Measurements from ENCODE around the gene SEC62.
A peak's percentile ranks its signal among the peaks of the same experiment; 100 is the strongest.

The SEC62 gene

GRCh38 chr3:169966428-169966950, at the start of gene SEC62:
Gene SEC62 (plus strand): TSS chr3:169966807. CDS start chr3:169966823, 16 bp downstream.
- peak; percentile 95 for DNase-seq

- DNase-seq = no peak
Observed at GRCh38 chr3:169923189-169923588, 43.4 kb upstream of the SEC62 start.

GRCh38 chr3:169923831-169924230, 42.8 kb upstream of the SEC62 start:
- DNase-seq = no peak

- DNase-seq = no peak
Observed at GRCh38 chr3:169929830-169930519, 36.6 kb upstream of the SEC62 start.

GRCh38 chr3:169930843-169931242, 35.8 kb upstream of the SEC62 start:
- DNase-seq = no peak

- DNase-seq = no peak
Observed at GRCh38 chr3:169931747-169932520, 34.7 kb upstream of the SEC62 start.

- DNase-seq = no peak
Observed at GRCh38 chr3:169939320-169939719, 27.3 kb upstream of the SEC62 start.

GRCh38 chr3:169939751-169940150, 26.9 kb upstream of the SEC62 start:
- no peak for DNase-seq

- DNase-seq = no peak
Observed at GRCh38 chr3:169940470-169941181, 26.0 kb upstream of the SEC62 start.

- DNase-seq = no peak
Observed at GRCh38 chr3:169945313-169945712, 21.3 kb upstream of the SEC62 start.

- DNase-seq = no peak
Observed at GRCh38 chr3:169946336-169946735, 20.3 kb upstream of the SEC62 start.

GRCh38 chr3:169948559-169949448, 17.8 kb upstream of the SEC62 start:
- no peak for DNase-seq

GRCh38 chr3:169952045-169952444, 14.6 kb upstream of the SEC62 start:
- DNase-seq = no peak

- no peak for DNase-seq
Observed at GRCh38 chr3:169953462-169954141, 13.0 kb upstream of the SEC62 start.

- DNase-seq = no peak
Observed at GRCh38 chr3:169954142-169954756, 12.4 kb upstream of the SEC62 start.

GRCh38 chr3:169955406-169955805, 11.2 kb upstream of the SEC62 start:
- DNase-seq = no peak

GRCh38 chr3:169964176-169964575, 2.4 kb upstream of the SEC62 start:
- no peak for DNase-seq

GRCh38 chr3:169965562-169966427, 812 bp upstream of the SEC62 start:
- peak; percentile 60 for DNase-seq

- DNase-seq = peak; percentile 60
Observed at GRCh38 chr3:169966951-169967915, 626 bp downstream of the SEC62 start.

All from midbrain (tissue), 1 donor.